AG09309 (cell line): ENCODE data around the gene MEOX2.

Experiments
- DNase-seq: peaks from one replicate; pipeline ENCODE4 v3.0.0-alpha.2; 2010; ENCODE audit warnings: low read depth
- H3K4me3 ChIP-seq: 2 replicates; pipeline ENCODE4 v1.5.1; 2011; ENCODE audit warnings: mild to moderate bottlenecking, low read depth, low read length, moderate library complexity; ENCODE audit not compliant: control insufficient read depth
- CTCF ChIP-seq: IDR thresholded peaks from 2 replicates; pipeline ENCODE4 v1.5.1; 2011; ENCODE audit warnings: mild to moderate bottlenecking, low read depth, low read length, inconsistent platforms; ENCODE audit not compliant: insufficient read depth, control insufficient read depth; ENCODE audit errors: missing control alignments

MEOX2 gene

GRCh38 chr7:15687546-15688278 lies 1.2 kb upstream of the MEOX2 start:
- peak overlapping the region; percentile 57; the same call in 1 of the 2 replicates for H3K4me3 ChIP-seq
- DNase-seq = no peak
- no peak for TF ChIP-seq CTCF

GRCh38 chr7:15686957-15687545 lies 568 bp upstream of the MEOX2 start:
- peak overlapping the region; percentile 57 for H3K4me3 ChIP-seq
- no peak for DNase-seq
- TF ChIP-seq CTCF = no peak

GRCh38 chr7:15685358-15686294 lies 857 bp downstream of the MEOX2 start:
- peak; percentile 82 for DNase-seq
- TF ChIP-seq CTCF = no peak
- peak overlapping the region; percentile 57 for H3K4me3 ChIP-seq

GRCh38 chr7:15684871-15685270 lies 1.6 kb downstream of the MEOX2 start:
- no peak for TF ChIP-seq CTCF
- DNase-seq = no peak
- peak overlapping the region; percentile 6 for H3K4me3 ChIP-seq

GRCh38 chr7:15684111-15684800 lies 2.2 kb downstream of the MEOX2 start:
- no peak for DNase-seq
- no peak for TF ChIP-seq CTCF

GRCh38 chr7:15682751-15683245 lies 3.7 kb downstream of the MEOX2 start:
- H3K4me3 ChIP-seq = no peak overlapping the region
- TF ChIP-seq CTCF = no peak
- DNase-seq = no peak

More at GRCh38 chr7:15684111-15684800, 2.2 kb downstream of the MEOX2 start:
- no peak overlapping the region for H3K4me3 ChIP-seq
